DOHH2 (cell line): ENCODE results near the gene PF4V1.

ENCODE experiments used
- H3F3A ChIP-seq: fragments of 200-600 bp; sonication (generic), shearing (Covaris generic); 2 replicates; pipeline ENCODE4 v1.6.0; 2016; ENCODE audit warnings: antibody characterized with exemption, mild to moderate bottlenecking; ENCODE audit not compliant: control insufficient read depth, insufficient read depth
- H3K27ac ChIP-seq: fragments of 200-600 bp; sonication (generic); 2 replicates; pipeline ENCODE4 v1.5.1; 2014; ENCODE audit warnings: low read depth, mild to moderate bottlenecking, low read length, moderate library complexity
- H3K27me3 ChIP-seq: fragments of 200-600 bp; sonication (generic); 2 replicates; pipeline ENCODE4 v1.6.1; 2014; ENCODE audit warnings: mild to moderate bottlenecking, low read length, mixed read lengths; ENCODE audit not compliant: control insufficient read depth
- H3K36me3 ChIP-seq: fragments of 200-600 bp; sonication (generic); 2 replicates; pipeline ENCODE4 v1.6.1; 2014; ENCODE audit warnings: mild to moderate bottlenecking, low read length, moderate library complexity, mixed read lengths; ENCODE audit not compliant: control insufficient read depth
- H3K4me1 ChIP-seq: fragments of 200-600 bp; sonication (generic); 2 replicates; pipeline ENCODE4 v1.6.1; 2014; ENCODE audit warnings: mild to moderate bottlenecking, low read length, mixed read lengths; ENCODE audit not compliant: control insufficient read depth
- H3K4me2 ChIP-seq: fragments of 200-600 bp; sonication (generic); 2 replicates; pipeline ENCODE4 v1.6.0; 2014; ENCODE audit warnings: mild to moderate bottlenecking, low read length, moderate library complexity
- H3K4me3 ChIP-seq: fragments of 200-600 bp; sonication (generic); 2 replicates; pipeline ENCODE4 v1.5.1; 2014; ENCODE audit warnings: mild to moderate bottlenecking, low read length, mixed read lengths
- H3K79me2 ChIP-seq: fragments of 200-600 bp; sonication (generic); 2 replicates; pipeline ENCODE4 v1.6.1; 2014; ENCODE audit warnings: mild to moderate bottlenecking, low read length, mixed read lengths; ENCODE audit not compliant: control insufficient read depth
- H3K9me2 ChIP-seq: fragments of 200-600 bp; sonication (generic); replicated peaks from 2 replicates; pipeline ENCODE4 v1.6.1; 2014; ENCODE audit warnings: mild to moderate bottlenecking, low read length, mixed read lengths; ENCODE audit not compliant: control insufficient read depth
- H3K9me3 ChIP-seq: fragments of 200-600 bp; sonication (generic); 2 replicates; pipeline ENCODE4 v1.6.1; 2014; ENCODE audit warnings: antibody characterized with exemption, low read length, mixed read lengths; ENCODE audit not compliant: control insufficient read depth, insufficient read depth
- H4K20me1 ChIP-seq: fragments of 200-600 bp; sonication (generic); 2 replicates; pipeline ENCODE4 v1.6.0; 2014; ENCODE audit warnings: low read depth, mild to moderate bottlenecking, antibody characterized with exemption, low read length, moderate library complexity; ENCODE audit not compliant: control insufficient read depth, insufficient read depth
- EZH2phosphoT487 ChIP-seq: fragments of 200-600 bp; sonication (generic); IDR thresholded peaks from 2 replicates; pipeline ENCODE4 v1.6.1; 2017; ENCODE audit warnings: borderline replicate concordance, mild to moderate bottlenecking, antibody characterized with exemption, low read length, moderate library complexity, mixed read lengths
- TF ChIP-seq, protein P1 (sequence below): fragments of 200-600 bp; sonication (generic); IDR thresholded peaks from one replicate; pipeline ENCODE4 v1.5.1; 2014; ENCODE audit warnings: antibody characterized with exemption, mild to moderate bottlenecking, low read depth, low read length; ENCODE audit not compliant: poor library complexity, severe bottlenecking

The PF4V1 gene

DNA sequence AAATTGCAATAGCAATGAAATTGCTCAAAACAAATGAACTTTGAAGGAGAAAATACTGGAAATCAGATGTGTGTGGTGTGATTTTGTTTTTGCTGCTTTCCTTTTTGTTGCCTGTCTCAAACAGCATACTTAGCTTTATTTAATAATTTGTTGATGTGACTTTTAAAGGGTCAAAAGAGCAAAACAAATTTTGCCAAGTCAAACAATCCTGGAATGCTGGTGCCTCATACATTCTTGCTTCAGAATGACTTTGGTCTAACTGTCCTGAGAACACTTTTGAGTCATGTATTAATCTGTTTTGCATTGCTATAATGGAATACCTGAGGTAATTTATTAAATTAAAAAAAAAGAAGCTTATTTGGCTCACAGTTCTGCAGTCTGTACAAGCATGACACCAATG, 3.4 kb downstream of the PF4V1 start:
- Histone ChIP-seq H3K9me2 (no peaks in the 10 kb centered on the region), H3K36me3 (no peaks in the 10 kb centered on the region), H3K27me3 (no peaks in the 10 kb centered on the region), H3K9me3 (no peaks in the 10 kb centered on the region), H3K27ac (no peak overlapping the region), H3K79me2 (no peaks in the 10 kb centered on the region), H3F3A (no peaks in the 10 kb centered on the region), H4K20me1 (no peaks in the 10 kb centered on the region), H3K4me1 (no peaks in the 10 kb centered on the region), H3K4me2 (no peak overlapping the region), H3K4me3 (no peak overlapping the region)
- TF ChIP-seq, protein P1, sequence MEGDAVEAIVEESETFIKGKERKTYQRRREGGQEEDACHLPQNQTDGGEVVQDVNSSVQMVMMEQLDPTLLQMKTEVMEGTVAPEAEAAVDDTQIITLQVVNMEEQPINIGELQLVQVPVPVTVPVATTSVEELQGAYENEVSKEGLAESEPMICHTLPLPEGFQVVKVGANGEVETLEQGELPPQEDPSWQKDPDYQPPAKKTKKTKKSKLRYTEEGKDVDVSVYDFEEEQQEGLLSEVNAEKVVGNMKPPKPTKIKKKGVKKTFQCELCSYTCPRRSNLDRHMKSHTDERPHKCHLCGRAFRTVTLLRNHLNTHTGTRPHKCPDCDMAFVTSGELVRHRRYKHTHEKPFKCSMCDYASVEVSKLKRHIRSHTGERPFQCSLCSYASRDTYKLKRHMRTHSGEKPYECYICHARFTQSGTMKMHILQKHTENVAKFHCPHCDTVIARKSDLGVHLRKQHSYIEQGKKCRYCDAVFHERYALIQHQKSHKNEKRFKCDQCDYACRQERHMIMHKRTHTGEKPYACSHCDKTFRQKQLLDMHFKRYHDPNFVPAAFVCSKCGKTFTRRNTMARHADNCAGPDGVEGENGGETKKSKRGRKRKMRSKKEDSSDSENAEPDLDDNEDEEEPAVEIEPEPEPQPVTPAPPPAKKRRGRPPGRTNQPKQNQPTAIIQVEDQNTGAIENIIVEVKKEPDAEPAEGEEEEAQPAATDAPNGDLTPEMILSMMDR: no peak
- no peak for TF ChIP-seq EZH2phosphoT487

DNA sequence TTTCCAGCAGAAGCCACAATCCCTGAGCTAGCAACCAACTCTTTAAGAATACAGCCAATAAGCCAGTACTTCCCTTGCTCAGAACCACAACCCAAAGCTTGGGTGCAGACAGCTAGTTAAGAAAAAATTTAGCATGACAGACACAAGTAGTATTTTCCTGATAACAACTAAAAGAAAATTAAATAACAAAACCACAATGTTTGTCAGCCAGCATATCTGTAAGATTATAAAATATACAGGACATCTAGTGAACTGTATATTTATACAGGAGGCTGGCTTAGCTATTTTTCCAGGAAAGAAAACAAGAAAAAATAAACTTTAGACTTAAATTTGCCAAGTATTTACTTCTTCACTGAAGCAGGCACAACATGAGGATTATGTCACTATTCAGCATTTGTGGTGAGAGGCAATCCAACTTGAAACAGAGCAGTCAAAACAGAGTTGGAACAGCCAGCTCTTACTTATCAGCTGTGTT, 6.6 kb downstream of the PF4V1 start:
- no peaks in the 10 kb centered on the region for H3K9me3 ChIP-seq
- TF ChIP-seq EZH2phosphoT487: no peak
- TF ChIP-seq, protein P1: no peak
- no peaks in the 10 kb centered on the region for H3F3A ChIP-seq
- no peaks in the 10 kb centered on the region for H3K4me1 ChIP-seq
- no peak overlapping the region for H3K27ac ChIP-seq
- H3K9me2 ChIP-seq: no peaks in the 10 kb centered on the region
- no peaks in the 10 kb centered on the region for H3K36me3 ChIP-seq
- no peak overlapping the region for H3K4me2 ChIP-seq
- no peaks in the 10 kb centered on the region for H3K79me2 ChIP-seq
- H3K4me3 ChIP-seq: no peak overlapping the region
- H3K27me3 ChIP-seq: no peaks in the 10 kb centered on the region
- no peaks in the 10 kb centered on the region for H4K20me1 ChIP-seq

DNA sequence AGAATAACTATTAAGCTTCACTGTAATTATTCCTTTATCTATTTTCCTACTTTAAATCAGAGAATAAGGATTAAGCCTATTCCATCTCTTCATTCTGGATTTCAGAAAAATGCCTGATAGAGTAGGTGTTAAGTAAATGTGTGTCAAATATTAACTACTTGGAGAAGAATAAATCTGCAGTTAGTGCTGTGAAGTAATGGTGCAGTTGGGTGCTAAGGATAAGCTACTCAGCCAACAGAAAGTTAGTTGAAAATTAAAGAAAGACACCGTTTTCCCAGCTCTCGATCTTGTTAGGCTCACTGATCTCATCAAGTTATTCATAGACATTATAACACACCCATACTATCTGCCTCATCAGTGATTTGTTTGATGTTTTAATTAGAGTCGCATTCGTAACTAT, 7.1 kb downstream of the PF4V1 start:
- Histone ChIP-seq H3K9me3 (no peaks in the 10 kb centered on the region), H3K9me2 (no peaks in the 10 kb centered on the region), H3K79me2 (no peaks in the 10 kb centered on the region), H3K27ac (no peak overlapping the region), H3K4me3 (no peak overlapping the region), H3K4me2 (no peak overlapping the region), H4K20me1 (no peaks in the 10 kb centered on the region), H3K4me1 (no peaks in the 10 kb centered on the region), H3F3A (no peaks in the 10 kb centered on the region), H3K36me3 (no peaks in the 10 kb centered on the region), H3K27me3 (no peaks in the 10 kb centered on the region)
- TF ChIP-seq, protein P1: no peak
- TF ChIP-seq EZH2phosphoT487: no peak

DNA sequence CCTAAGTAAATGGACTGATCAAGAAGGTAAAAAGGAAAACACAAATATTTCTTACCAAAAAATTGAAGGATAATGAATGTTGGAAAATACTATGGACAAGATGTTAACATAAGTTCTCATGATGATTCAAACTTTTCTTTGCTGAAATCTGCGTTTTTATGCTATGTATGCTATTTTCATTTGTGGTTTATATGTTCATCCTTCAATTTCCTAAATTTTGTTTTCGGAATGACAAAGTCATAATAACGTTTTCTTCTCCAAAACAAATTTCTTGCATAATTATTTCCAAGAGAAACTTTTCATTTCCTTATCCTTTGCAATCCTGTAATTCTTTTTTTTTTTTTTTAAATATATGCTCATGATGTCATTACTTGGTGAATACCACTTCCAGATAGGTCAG, 7.8 kb downstream of the PF4V1 start:
- Histone ChIP-seq H3K36me3 (no peaks in the 10 kb centered on the region), H3K9me3 (no peaks in the 10 kb centered on the region), H3K4me1 (no peaks in the 10 kb centered on the region), H3K4me2 (no peak overlapping the region), H3K27me3 (no peaks in the 10 kb centered on the region), H3K4me3 (no peak overlapping the region), H3F3A (no peaks in the 10 kb centered on the region), H3K27ac (no peak overlapping the region), H4K20me1 (no peaks in the 10 kb centered on the region), H3K79me2 (no peaks in the 10 kb centered on the region), H3K9me2 (no peaks in the 10 kb centered on the region)
- TF ChIP-seq EZH2phosphoT487: no peak
- TF ChIP-seq, protein P1: no peak
